Ectodermal cell (in vitro differentiated cells): ENCODE results near the gene LRBA.

Experiments used
- H3K27ac ChIP-seq: 2 replicates; pipeline ENCODE4 v1.7.0; 2013; ENCODE audit warnings: mild to moderate bottlenecking, low read depth, low read length; ENCODE audit not compliant: insufficient read depth, poor library complexity, severe bottlenecking
- H3K27me3 ChIP-seq: 2 replicates; pipeline ENCODE4 v1.7.0; 2013; ENCODE audit warnings: mild to moderate bottlenecking, low read length; ENCODE audit not compliant: insufficient read depth, control insufficient read depth, poor library complexity, severe bottlenecking
- H3K36me3 ChIP-seq: one replicate; pipeline ENCODE4 v1.7.0; 2013; ENCODE audit warnings: low read length; ENCODE audit not compliant: control insufficient read depth, insufficient read depth
- H3K4me1 ChIP-seq: one replicate; pipeline ENCODE4 v1.7.0; 2013; ENCODE audit warnings: low read length; ENCODE audit not compliant: control insufficient read depth, insufficient read depth
- H3K4me3 ChIP-seq: 2 replicates; pipeline ENCODE4 v1.7.0; 2013; ENCODE audit warnings: low read depth, low read length, control low read depth; ENCODE audit not compliant: insufficient read depth
- H3K9me3 ChIP-seq: 2 replicates; pipeline ENCODE4 v1.7.0; 2013; ENCODE audit warnings: mild to moderate bottlenecking, low read length, moderate library complexity; ENCODE audit not compliant: control insufficient read depth
- WGBS, 2 experiments: methylation state at CpG; one replicate each; pipeline ENCODE4 v1.1.7; 2013; ENCODE audit warnings: missing lambda C conversion rate in 2 of 2; 5-methylcytosine and 5-hydroxymethylcytosine counted together

Gene LRBA

GRCh38 chr4:150695162-150695561 is 319.9 kb downstream of the LRBA start:
- no peak overlapping the region for H3K27ac ChIP-seq
- H3K4me1 ChIP-seq, result no peaks in the 10 kb centered on the region
- H3K36me3 ChIP-seq, result no peaks in the 10 kb centered on the region
- no peaks in the 10 kb centered on the region for H3K27me3 ChIP-seq
- no peak overlapping the region for H3K4me3 ChIP-seq
- no peaks in the 10 kb centered on the region for H3K9me3 ChIP-seq
- WGBS, 2 experiments, result 84 to 85% methylated on average over 2 of the region's 2 CpGs

- Histone ChIP-seq H3K9me3 (no peaks in the 10 kb centered on the region), H3K27ac (no peak overlapping the region), H3K4me3 (no peak overlapping the region), H3K4me1 (no peaks in the 10 kb centered on the region), H3K27me3 (no peaks in the 10 kb centered on the region), H3K36me3 (no peaks in the 10 kb centered on the region)
- WGBS, 2 experiments, result 0 to 8% methylated on average over 1 of the region's 2 CpGs
Measured at GRCh38 chr4:150694438-150694837, 320.6 kb downstream of the LRBA start.

- Histone ChIP-seq H3K27me3 (no peaks in the 10 kb centered on the region), H3K4me1 (no peaks in the 10 kb centered on the region), H3K9me3 (no peaks in the 10 kb centered on the region), H3K4me3 (no peak overlapping the region), H3K36me3 (no peaks in the 10 kb centered on the region), H3K27ac (no peak overlapping the region)
- WGBS, 2 experiments, result 29 to 54% methylated on average over 1 to 2 of the region's 2 CpGs
Measured at GRCh38 chr4:150683775-150684350, 331.2 kb downstream of the LRBA start.

GRCh38 chr4:150682126-150682525 is 333.0 kb downstream of the LRBA start:
- Histone ChIP-seq H3K4me3 (no peak overlapping the region), H3K9me3 (no peaks in the 10 kb centered on the region), H3K27me3 (no peaks in the 10 kb centered on the region), H3K36me3 (no peaks in the 10 kb centered on the region), H3K27ac (no peak overlapping the region), H3K4me1 (no peaks in the 10 kb centered on the region)
- 81 to 97% methylated on average over 1 of the region's 1 CpG for WGBS, 2 experiments

- Histone ChIP-seq H3K36me3 (no peaks in the 10 kb centered on the region), H3K27me3 (no peaks in the 10 kb centered on the region), H3K27ac (no peak overlapping the region), H3K4me3 (no peak overlapping the region), H3K4me1 (no peaks in the 10 kb centered on the region), H3K9me3 (no peaks in the 10 kb centered on the region)
Measured at GRCh38 chr4:150681063-150681462, 334.0 kb downstream of the LRBA start.

GRCh38 chr4:150680651-150681050 is 334.4 kb downstream of the LRBA start:
- no peak overlapping the region for H3K4me3 ChIP-seq
- H3K27me3 ChIP-seq, result no peaks in the 10 kb centered on the region
- no peaks in the 10 kb centered on the region for H3K36me3 ChIP-seq
- H3K27ac ChIP-seq, result no peak overlapping the region
- no peaks in the 10 kb centered on the region for H3K4me1 ChIP-seq
- H3K9me3 ChIP-seq, result no peaks in the 10 kb centered on the region
- WGBS, 2 experiments, result 90 to 95% methylated on average over 4 of the region's 5 CpGs

- Histone ChIP-seq H3K36me3 (no peaks in the 10 kb centered on the region), H3K27ac (no peak overlapping the region), H3K4me3 (no peak overlapping the region), H3K9me3 (no peaks in the 10 kb centered on the region), H3K4me1 (no peaks in the 10 kb centered on the region), H3K27me3 (no peaks in the 10 kb centered on the region)
- WGBS, 2 experiments, result 89 to 95% methylated on average over 3 of the region's 3 CpGs
Measured at GRCh38 chr4:150679765-150680343, 335.2 kb downstream of the LRBA start.

GRCh38 chr4:150679018-150679764 is 335.9 kb downstream of the LRBA start:
- WGBS, 2 experiments, result 87 to 93% methylated on average over 4 of the region's 5 CpGs
- no peak overlapping the region for H3K4me3 ChIP-seq

GRCh38 chr4:150673793-150674192 is 341.3 kb downstream of the LRBA start:
- no peak overlapping the region for H3K27ac ChIP-seq
- no peaks in the 10 kb centered on the region for H3K27me3 ChIP-seq
- no peak overlapping the region for H3K4me3 ChIP-seq
- WGBS, 2 experiments, result 83% methylated on average over 1 of the region's 2 CpGs; no CpG with 5 or more reads in 1 of the 2 experiments
- H3K4me1 ChIP-seq, result no peaks in the 10 kb centered on the region
- no peaks in the 10 kb centered on the region for H3K36me3 ChIP-seq
- no peaks in the 10 kb centered on the region for H3K9me3 ChIP-seq

More at GRCh38 chr4:150679018-150679764, 335.9 kb downstream of the LRBA start:
- no peaks in the 10 kb centered on the region for H3K4me1 ChIP-seq
- H3K27ac ChIP-seq, result no peak overlapping the region
- H3K27me3 ChIP-seq, result no peaks in the 10 kb centered on the region
- no peaks in the 10 kb centered on the region for H3K36me3 ChIP-seq
- no peaks in the 10 kb centered on the region for H3K9me3 ChIP-seq

GRCh38 chr4:150668824-150669223 is 346.3 kb downstream of the LRBA start:
- no peak overlapping the region for H3K4me3 ChIP-seq
- H3K36me3 ChIP-seq, result no peaks in the 10 kb centered on the region
- no peak overlapping the region for H3K27ac ChIP-seq
- H3K4me1 ChIP-seq, result no peaks in the 10 kb centered on the region
- 85 to 87% methylated on average over 2 of the region's 2 CpGs for WGBS, 2 experiments
- H3K9me3 ChIP-seq, result no peaks in the 10 kb centered on the region
- no peaks in the 10 kb centered on the region for H3K27me3 ChIP-seq
